ENCODE measurements around the gene TGIF2. TPM values are rescaled to one million over a fixed set of nuclear protein-coding genes. Genes with fewer than 3 reads are reported as not detected.
"Not testable (repeated sequence)": the region's sequence is repeated elsewhere in the genome, so short reads cannot be mapped to it uniquely, and the experiment has no call there.

The TGIF2 gene
- total RNA-seq, 2 experiments from 2014 or later, result 44.9 to 48.7 TPM

- DNase-seq (peak; percentile 40), ATAC-seq (no peak)
- Mint-ChIP-seq H3K4me1 (peaks cover 17% of the 10 kb centered on the region), H3K9me3 (ENCODE audit: low read depth) (no peaks in the 10 kb centered on the region), H3K27ac (peak overlapping the region; percentile 95), H3K36me3 (ENCODE audit: low read depth) (peaks cover 30% of the 10 kb centered on the region), H3K4me3 (peak overlapping the region; percentile 100), H3K27me3 (no peaks in the 10 kb centered on the region)
- ChIA-PET POLR2A (interaction anchor here (0.5 to 2.3 kb wide), 8 partner anchors 10 to 346 kb away, joined by 3 to 14 read pairs (median 4); partner anchors contain the start of genes SLA2 and TGIF2), CTCF (interaction anchor here (0.5 to 4.2 kb wide), 20 partner anchors 10 to 1716 kb away, joined by 3 to 47 read pairs (median 4); partner anchors contain the start of genes SCAND1 and TGIF2)
- intact Hi-C loops (cut with DNase I, micrococcal nuclease), result loop anchor here in 1 of 2 experiments (2.0 kb wide), 1 partner anchor 38 kb away; no protein-coding TSS in a partner anchor
Measured at GRCh38 chr20:36606158-36607066, 33.0 kb downstream of the TGIF2 start.

- H3K36me3 Mint-ChIP-seq (ENCODE audit: low read depth), result peaks cover 35% of the 10 kb centered on the region
- no peak for ATAC-seq
- intact Hi-C loops (cut with DNase I, micrococcal nuclease), result loop anchor here in 1 of 2 experiments (2.0 kb wide), 1 partner anchor 37 kb away; no protein-coding TSS in a partner anchor
- peak overlapping the region; percentile 100 for H3K4me3 Mint-ChIP-seq
- no peak for DNase-seq
- no peaks in the 10 kb centered on the region for H3K27me3 Mint-ChIP-seq
- ChIA-PET CTCF (interaction anchor here (0.7 to 1.2 kb wide), 3 partner anchors 14 to 148 kb away, joined by 3 to 9 read pairs (median 3); no protein-coding TSS in a partner anchor), POLR2A (no interaction called here)
- H3K9me3 Mint-ChIP-seq (ENCODE audit: low read depth), result no peaks in the 10 kb centered on the region
- H3K27ac Mint-ChIP-seq, result peak overlapping the region; percentile 95
- peaks cover 20% of the 10 kb centered on the region for H3K4me1 Mint-ChIP-seq
Measured at GRCh38 chr20:36607586-36608387, 34.4 kb downstream of the TGIF2 start.

GRCh38 chr20:36608388-36608728, 35.0 kb downstream of the TGIF2 start:
- not testable (repeated sequence) for H3K27ac Mint-ChIP-seq
- CTCF ChIA-PET, result interaction anchor here (0.7 to 1.4 kb wide), 4 partner anchors 14 to 147 kb away, joined by 3 to 9 read pairs (median 3); no protein-coding TSS in a partner anchor

GRCh38 chr20:36611625-36612024, 38.2 kb downstream of the TGIF2 start:
- intact Hi-C loops (cut with DNase I, micrococcal nuclease), result loop anchor here in 1 of 2 experiments (1.0 to 2.0 kb wide), 3 partner anchors 33 to 143 kb away; no protein-coding TSS in a partner anchor
- no peak for ATAC-seq
- Mint-ChIP-seq H3K27me3 (no peaks in the 10 kb centered on the region), H3K4me1 (peaks cover 14% of the 10 kb centered on the region), H3K4me3 (no peak overlapping the region), H3K36me3 (ENCODE audit: low read depth) (peaks cover 59% of the 10 kb centered on the region), H3K27ac (no peak overlapping the region), H3K9me3 (ENCODE audit: low read depth) (no peaks in the 10 kb centered on the region)
- POLR2A ChIA-PET, result interaction anchor here (0.6 to 1.5 kb wide), 3 partner anchors 11 to 143 kb away, joined by 4 to 5 read pairs (median 5); no protein-coding TSS in a partner anchor
- CTCF ChIA-PET, result interaction anchor here (1.0 to 1.9 kb wide), 4 partner anchors 14 to 143 kb away, joined by 3 to 11 read pairs (median 5); no protein-coding TSS in a partner anchor
- no peak for DNase-seq

More at GRCh38 chr20:36608388-36608728, 35.0 kb downstream of the TGIF2 start:
- DNase-seq; H3K27me3 Mint-ChIP-seq; intact Hi-C loops (cut with DNase I, micrococcal nuclease); ATAC-seq; H3K4me3 Mint-ChIP-seq; H3K9me3 Mint-ChIP-seq (ENCODE audit: low read depth); POLR2A ChIA-PET: not testable (repeated sequence)
- Mint-ChIP-seq H3K4me1 (peaks cover 20% of the 10 kb centered on the region), H3K36me3 (ENCODE audit: low read depth) (peaks cover 41% of the 10 kb centered on the region)

GRCh38 chr20:36613974-36614373, 40.6 kb downstream of the TGIF2 start:
- intact Hi-C loops (cut with DNase I, micrococcal nuclease), result loop anchor here in 1 of 2 experiments (2.0 kb wide), 1 partner anchor 31 kb away; no protein-coding TSS in a partner anchor
- H3K27me3 Mint-ChIP-seq, result no peaks in the 10 kb centered on the region
- H3K4me3 Mint-ChIP-seq, result no peak overlapping the region
- DNase-seq (no peak), ATAC-seq (no peak)
- ChIA-PET POLR2A (interaction anchor here (0.6 kb wide), 1 partner anchor 37 kb away, joined by 3 read pairs; no protein-coding TSS in a partner anchor), CTCF (interaction anchor here (0.8 to 2.2 kb wide), 3 partner anchors 9 to 195 kb away, joined by 3 to 8 read pairs (median 4); no protein-coding TSS in a partner anchor)
- peak overlapping the region; percentile 39 for H3K27ac Mint-ChIP-seq
- H3K4me1 Mint-ChIP-seq, result peaks cover 3% of the 10 kb centered on the region
- peaks cover 47% of the 10 kb centered on the region for H3K36me3 Mint-ChIP-seq (ENCODE audit: low read depth)
- H3K9me3 Mint-ChIP-seq (ENCODE audit: low read depth), result no peaks in the 10 kb centered on the region

GRCh38 chr20:36614781-36615557, 41.6 kb downstream of the TGIF2 start:
- ChIA-PET CTCF (interaction anchor here (0.6 to 2.2 kb wide), 3 partner anchors 8 to 475 kb away, joined by 3 to 8 read pairs (median 4); no protein-coding TSS in a partner anchor), POLR2A (no interaction called here)
- Mint-ChIP-seq H3K4me3 (no peak overlapping the region), H3K9me3 (ENCODE audit: low read depth) (no peaks in the 10 kb centered on the region), H3K27me3 (no peaks in the 10 kb centered on the region), H3K4me1 (peaks cover 3% of the 10 kb centered on the region), H3K36me3 (ENCODE audit: low read depth) (peaks cover 39% of the 10 kb centered on the region), H3K27ac (peak overlapping the region; percentile 39)
- DNase-seq (no peak), ATAC-seq (no peak)
- intact Hi-C loops (cut with DNase I, micrococcal nuclease), result no loop called here

- intact Hi-C loops (cut with DNase I, micrococcal nuclease), result no loop called here
- H3K4me3 Mint-ChIP-seq, result no peak overlapping the region
- no peak overlapping the region for H3K27ac Mint-ChIP-seq
- peaks cover 20% of the 10 kb centered on the region for H3K36me3 Mint-ChIP-seq (ENCODE audit: low read depth)
- POLR2A ChIA-PET, result no interaction called here
- H3K4me1 Mint-ChIP-seq, result peaks cover 11% of the 10 kb centered on the region
- ATAC-seq, result no peak
- CTCF ChIA-PET, result no interaction called here
- H3K27me3 Mint-ChIP-seq, result no peaks in the 10 kb centered on the region
- no peak for DNase-seq
- no peaks in the 10 kb centered on the region for H3K9me3 Mint-ChIP-seq (ENCODE audit: low read depth)
Measured at GRCh38 chr20:36620917-36621316, 47.5 kb downstream of the TGIF2 start.

GRCh38 chr20:36623444-36623843, 50.0 kb downstream of the TGIF2 start:
- H3K36me3 Mint-ChIP-seq (ENCODE audit: low read depth), result peaks cover 36% of the 10 kb centered on the region
- peaks cover 20% of the 10 kb centered on the region for H3K4me1 Mint-ChIP-seq
- H3K9me3 Mint-ChIP-seq (ENCODE audit: low read depth), result no peaks in the 10 kb centered on the region
- H3K27ac Mint-ChIP-seq, result no peak overlapping the region
- POLR2A ChIA-PET, result interaction anchor here (0.7 kb wide), 1 partner anchor 208 kb away, joined by 5 read pairs; no protein-coding TSS in a partner anchor
- H3K27me3 Mint-ChIP-seq, result no peaks in the 10 kb centered on the region
- ATAC-seq (no peak), DNase-seq (no peak)
- intact Hi-C loops (cut with DNase I, micrococcal nuclease), result no loop called here
- CTCF ChIA-PET, result interaction anchor here (0.6 to 1.1 kb wide), 4 partner anchors 9 to 961 kb away, joined by 3 to 5 read pairs (median 4); no protein-coding TSS in a partner anchor
- H3K4me3 Mint-ChIP-seq, result no peak overlapping the region

- Mint-ChIP-seq H3K27ac (peak overlapping the region; percentile 63), H3K36me3 (ENCODE audit: low read depth) (peaks cover 39% of the 10 kb centered on the region), H3K27me3 (no peaks in the 10 kb centered on the region), H3K4me1 (peaks cover 23% of the 10 kb centered on the region), H3K4me3 (no peak overlapping the region), H3K9me3 (ENCODE audit: low read depth) (no peaks in the 10 kb centered on the region)
- CTCF ChIA-PET, result interaction anchor here (0.6 to 1.1 kb wide), 2 partner anchors 11 to 858 kb away, joined by 3 to 4 read pairs; no protein-coding TSS in a partner anchor
- DNase-seq, result no peak
- POLR2A ChIA-PET, result no interaction called here
- intact Hi-C loops (cut with DNase I, micrococcal nuclease), result no loop called here
- no peak for ATAC-seq
Measured at GRCh38 chr20:36624068-36624943, 50.9 kb downstream of the TGIF2 start.
